HG03460 (cell line): ENCODE measurements around the gene ALG13.
"Not testable (repeated sequence)": the region's sequence is repeated elsewhere in the genome, so short reads cannot be mapped to it uniquely, and the experiment has no call there.

ENCODE experiments used
- ATAC-seq: cut with Tn5 transposase; IDR thresholded peaks from one replicate; pipeline ENCODE4 v1.9.1; 2021; ENCODE audit not compliant: unreplicated experiment

Gene ALG13

DNA sequence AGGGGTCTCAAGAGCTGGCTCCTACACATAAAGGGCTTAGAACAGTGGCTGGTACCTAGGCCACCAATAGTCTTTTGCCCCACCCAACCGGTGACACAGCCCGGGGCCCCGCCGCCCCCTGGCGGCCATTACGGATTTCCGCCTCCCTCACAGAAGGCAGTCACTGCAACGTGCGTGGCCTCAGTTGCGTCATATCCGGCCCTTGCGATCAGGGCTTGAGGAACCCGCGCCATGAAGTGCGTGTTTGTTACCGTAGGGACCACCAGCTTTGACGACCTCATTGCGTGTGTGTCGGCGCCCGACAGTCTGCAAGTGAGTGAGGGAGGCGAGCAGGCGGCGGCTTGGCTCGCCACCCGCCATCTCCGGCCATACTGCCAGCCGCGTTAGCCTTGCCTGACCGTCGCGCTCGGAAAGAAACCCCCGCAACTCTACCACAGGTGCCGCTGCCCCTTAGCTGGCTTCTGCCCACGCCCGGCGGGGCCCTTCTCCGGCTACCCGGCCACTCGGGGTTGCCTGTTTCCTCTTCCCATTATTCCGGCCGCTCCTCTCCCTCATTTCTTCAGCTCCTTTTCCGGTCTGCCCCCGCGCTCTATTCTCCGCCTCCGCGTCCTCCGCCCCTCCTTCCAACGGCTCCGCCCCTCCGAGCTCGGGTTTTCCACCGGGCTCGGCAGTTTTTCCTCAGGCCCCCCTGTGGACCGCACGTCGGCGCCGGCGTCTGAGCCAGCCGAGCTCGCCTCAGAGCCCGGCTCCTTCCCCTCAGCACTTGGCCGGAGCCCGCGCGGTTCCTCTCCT lies at the start of gene ALG13:
TSS of gene ALG13 (plus strand) at position 183 of the 792 bp plus-strand sequence. CDS start at position 232, 49 bp downstream.
- peak; percentile 96 for ATAC-seq

DNA sequence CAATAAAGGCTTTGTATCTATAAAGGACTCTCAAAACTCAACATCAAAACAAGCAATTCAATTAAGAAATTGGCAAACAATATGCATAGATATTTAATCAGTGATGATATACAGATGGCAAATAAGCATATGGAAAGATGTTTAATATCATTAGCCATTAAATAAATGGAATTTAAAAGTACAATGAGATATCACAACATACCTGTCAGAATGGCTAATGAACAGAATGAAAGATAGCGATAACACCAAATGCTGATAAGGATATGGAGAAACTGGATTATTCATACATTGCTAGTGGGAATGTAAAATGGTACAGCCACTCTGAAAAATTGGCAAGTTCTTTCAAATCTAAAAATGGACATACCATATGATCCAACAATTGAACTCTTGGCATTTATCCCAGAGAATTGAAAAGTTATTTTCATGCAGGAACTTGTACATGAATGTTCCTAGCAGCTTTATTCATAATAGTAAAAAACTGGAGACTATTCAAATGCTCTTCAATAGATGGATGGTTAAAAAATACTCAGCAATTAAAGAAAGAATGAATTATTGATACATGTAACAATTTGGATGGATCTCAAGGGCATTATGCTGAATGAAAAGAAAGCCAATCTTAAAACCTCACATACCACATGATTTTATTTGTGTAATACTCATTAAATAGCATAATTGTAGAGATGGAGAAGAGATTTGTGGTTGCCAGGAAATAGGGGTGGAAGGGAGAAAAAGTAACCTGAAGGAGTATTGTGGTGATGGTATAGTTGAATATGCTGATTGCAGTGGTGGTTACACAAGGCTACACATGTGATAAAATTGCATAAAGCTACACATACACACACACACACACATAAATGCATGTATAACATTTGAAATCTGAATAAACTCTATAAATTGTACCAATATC lies 45.9 kb upstream of the ALG13 start:
- ATAC-seq: no peak

DNA sequence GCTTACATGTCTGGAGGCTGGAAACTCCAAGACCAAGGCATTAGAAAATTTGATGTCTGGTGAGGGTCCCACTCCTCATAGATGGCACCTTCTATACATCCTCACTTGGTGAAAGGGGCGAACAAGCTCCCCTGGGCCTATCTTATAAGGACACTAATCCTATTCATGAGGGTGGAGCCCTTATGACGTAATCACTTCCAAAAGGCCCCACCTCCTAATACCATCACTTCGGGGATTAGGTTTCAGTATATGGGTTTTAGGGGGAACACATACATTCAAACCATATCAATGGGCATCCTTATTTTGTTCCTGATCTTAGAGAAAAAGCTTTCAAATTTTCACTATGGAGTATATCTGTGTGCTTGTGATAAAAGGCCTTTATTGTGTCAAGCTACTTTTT lies 39.0 kb upstream of the ALG13 start:
- no peak for ATAC-seq

DNA sequence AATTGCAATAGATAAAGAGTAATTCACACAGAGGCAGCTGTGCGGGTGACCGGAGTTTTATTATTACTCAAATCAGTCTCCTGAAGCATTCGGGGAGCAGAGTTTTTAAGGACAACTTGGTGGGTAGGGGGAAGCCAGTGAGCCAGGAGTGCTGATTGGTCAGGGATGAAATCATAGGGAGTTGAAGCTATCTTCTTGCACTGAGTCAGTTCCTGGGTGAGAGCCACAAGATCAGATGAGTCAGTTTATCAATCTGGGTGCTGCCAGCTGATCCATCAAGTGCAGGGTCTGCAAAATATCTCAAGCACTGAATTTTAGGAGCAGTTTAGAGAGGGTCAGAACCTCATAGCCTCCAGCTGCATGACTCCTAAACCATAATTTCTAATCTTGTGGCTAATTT lies 35.8 kb upstream of the ALG13 start:
- not testable (repeated sequence) for ATAC-seq

DNA sequence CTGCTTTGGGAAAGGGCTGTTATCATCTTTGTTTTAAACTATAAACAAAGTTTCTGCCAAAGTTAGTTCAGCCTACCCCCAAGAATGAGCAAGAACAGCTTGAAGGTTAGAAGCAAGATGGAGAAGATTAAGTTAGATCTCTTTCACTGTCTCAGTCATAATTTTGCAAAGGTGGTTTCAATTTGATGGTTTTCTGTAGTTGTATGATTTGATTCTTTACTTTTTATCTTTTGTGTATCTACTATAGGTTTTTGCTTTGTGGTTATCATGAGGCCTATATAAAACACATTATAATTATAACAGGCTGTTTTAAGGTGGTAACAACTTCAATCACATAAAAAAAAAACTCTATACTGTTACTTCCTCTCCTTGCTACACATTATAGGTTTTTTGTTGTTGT lies 35.4 kb upstream of the ALG13 start:
- no peak for ATAC-seq

DNA sequence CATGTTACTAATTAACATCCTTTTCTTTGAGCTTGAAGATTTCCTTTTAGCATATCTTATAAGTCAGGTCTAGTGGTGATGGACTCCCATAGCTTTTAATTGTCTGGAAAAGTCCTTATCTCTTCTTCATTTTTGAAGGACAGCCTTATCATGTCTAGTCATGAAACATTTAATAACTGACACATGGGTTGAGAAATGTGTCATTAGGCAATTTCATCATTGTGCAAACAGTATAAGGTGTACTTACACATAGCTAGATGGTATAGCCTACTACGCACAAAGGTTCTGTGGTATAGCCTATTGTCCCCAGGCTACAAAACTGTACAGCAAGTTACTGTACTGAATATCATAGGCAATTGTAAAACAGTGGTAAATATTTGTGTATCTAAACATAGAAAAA lies 34.5 kb upstream of the ALG13 start:
- ATAC-seq: no peak

DNA sequence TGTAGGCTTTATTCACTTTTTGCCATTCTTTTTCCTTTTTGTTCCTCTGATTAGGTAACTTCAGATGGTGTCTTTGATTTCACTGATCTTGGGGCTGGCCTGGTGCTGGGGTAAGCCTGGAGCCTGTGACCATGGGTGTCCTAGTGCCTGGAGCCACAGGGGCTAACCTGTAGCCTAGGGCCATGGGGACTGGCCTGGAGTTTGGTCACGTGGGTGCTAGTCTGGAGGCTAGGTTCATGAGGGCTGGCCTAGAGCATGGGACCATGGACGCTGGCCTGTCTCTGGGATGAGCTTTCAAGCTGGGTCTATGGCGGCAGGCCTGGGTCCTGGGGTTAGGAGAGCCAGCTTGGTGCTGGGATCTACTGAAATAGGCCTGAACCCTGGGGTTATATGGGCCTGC lies 32.2 kb upstream of the ALG13 start:
- ATAC-seq: no peak

DNA sequence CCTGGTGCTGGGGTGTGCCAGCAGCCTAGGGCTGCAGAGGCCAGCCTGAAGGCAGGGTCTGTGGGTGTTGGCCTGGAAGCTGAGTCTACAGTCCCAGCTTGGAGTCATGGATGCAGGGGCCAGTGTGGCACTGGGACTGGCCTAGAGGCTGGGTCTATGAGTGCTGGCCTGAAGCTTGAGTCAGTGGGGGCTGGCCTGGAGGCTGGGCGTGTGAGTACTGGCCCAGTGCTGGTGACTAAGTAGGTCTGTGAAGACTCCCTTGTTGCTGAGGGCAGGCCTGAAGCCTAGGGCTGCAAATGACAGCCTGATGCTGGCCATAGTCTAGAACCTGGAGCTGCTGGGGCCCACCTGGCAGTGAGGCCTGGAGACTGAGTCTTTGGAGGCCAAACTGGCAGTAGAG lies 31.3 kb upstream of the ALG13 start:
- ATAC-seq: no peak

DNA sequence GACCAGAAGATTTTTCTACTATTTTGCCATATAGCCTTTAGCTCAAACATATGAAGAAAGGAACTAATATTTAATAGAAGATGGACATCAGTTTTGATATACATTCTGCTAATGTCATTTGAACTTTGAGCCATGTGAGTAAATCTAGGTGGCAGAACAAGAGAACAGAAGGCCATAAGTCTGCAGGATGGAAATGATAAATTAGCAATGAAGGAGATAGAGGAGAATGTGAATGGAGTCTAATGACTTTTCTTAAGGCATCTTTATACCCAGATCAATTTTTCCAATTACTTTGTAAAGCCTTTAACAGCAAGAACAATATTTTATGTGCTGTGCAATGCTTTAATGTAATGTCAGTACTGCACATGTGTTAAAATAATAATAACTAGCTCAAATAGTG lies 30.1 kb upstream of the ALG13 start:
- ATAC-seq: no peak

DNA sequence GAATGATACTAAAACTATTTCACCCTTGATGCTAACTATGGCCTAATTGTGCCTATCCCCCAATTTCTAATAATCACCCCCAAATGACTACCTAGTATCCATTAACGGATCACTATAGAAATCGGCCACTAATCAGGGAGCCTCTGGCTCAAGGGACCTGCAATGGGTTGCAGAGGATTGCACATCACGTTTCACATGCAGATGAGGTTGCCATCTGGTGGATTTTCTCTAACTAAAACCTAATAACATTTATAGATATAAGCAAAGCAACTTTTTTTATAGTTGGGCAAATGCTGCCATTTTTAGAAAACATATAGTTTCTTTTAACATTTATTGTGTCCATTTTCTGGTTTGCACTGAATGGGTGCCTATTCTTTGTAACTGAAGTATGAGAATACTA lies 28.3 kb upstream of the ALG13 start:
- no peak for ATAC-seq

DNA sequence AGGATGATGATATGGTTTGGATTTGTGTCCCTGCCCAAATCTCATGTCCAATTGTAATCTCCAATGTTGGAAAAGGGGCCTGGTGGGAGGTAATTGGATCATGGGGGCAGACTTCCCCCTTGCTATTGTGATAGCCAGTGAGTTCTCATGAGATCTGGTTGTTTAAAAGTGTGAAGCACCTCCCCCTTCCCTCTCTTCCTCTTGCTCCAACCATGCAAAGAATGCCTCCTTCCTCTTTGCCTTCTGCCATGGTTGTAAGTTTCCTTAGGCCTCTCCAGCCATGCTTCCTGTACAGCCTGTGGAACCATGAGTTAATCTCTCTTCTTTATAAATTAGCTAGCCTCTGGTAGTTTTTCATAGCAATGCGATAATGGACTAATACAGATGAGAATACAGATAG lies 19.7 kb upstream of the ALG13 start:
- ATAC-seq: no peak

DNA sequence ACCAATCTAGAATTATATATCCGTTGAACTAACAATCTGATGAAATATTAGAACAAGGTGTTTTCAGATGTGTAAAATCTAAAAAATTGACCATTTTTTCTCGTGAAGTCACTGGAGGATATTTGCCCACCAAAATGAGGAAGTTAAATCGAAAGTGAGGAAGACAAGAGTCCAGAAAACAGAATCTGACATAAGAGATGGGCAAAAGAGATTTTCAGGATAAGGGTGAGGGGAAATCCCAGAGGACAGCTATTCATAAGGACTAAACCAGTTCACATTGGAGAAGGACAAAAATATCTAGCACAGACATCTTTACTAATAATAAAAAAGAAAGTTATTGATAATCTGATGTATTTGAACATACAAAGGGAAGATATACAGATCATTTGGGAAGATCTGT lies 18.7 kb upstream of the ALG13 start:
- no peak for ATAC-seq

DNA sequence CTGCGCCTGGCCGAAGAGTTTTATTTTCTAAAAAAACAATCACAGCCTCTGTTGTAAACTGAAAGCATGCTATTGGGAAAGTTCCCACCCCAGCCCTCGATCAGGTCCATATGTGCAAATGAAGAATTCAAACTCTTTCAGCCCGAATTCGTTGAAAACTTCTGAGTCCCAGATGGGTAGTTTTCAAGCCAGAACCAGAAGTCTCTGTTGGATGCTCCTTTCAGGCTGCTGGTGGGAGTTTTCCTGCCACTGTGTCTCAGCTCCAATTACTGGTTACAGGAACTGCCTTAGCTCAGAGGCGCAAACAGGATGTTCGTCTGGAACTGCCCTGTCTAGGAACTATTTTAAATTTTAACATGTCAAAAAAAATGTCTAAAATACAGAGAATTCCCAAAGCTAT lies 9.3 kb upstream of the ALG13 start:
- no peak for ATAC-seq

DNA sequence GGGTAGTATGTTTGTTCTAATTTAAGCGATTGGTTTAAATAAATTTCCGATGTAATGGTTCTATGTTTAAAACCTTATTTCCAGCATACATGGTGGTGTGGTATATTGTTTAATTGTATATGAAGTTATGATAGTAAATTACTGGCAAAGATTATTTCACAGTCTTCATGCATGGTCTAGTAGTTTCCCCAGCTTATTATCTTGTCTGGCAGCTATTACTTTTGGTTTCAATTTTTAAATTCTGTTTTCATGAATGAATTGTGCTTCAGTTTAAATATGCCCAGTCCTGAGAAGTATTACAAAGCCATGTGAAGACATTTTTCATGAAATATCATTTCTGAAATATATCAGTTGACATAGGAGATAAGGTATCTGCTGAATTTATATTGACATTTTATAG lies 6.3 kb downstream of the ALG13 start:
- no peak for ATAC-seq

DNA sequence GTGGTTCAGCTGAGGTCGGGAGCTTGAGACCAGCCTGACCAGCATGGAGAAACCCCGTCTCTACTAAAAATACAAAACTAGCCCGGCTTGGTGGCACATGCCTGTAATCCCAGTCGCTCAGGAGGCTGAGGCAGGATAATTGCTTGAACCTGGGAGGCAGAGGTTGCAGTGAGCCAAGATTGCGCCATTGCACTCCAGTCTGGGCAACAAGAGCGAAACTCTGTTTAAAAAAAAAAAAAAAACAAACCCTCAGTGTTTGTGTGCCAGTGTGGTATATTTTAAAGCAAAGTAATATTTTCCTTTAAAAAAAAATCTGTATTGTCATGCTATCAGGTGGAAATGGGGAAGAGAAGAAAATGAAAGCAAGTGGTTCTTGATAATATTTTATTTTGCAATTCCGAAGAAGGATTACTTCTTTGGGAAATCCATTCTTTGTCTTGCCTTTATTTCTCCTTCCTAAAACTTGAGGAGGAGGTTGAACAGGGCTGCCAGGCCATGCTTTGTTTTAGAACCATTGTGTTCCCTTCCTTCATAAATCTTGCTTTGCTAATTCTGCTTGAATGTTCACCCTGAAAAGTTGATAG lies 14.4 kb downstream of the ALG13 start:
- no peak for ATAC-seq

DNA sequence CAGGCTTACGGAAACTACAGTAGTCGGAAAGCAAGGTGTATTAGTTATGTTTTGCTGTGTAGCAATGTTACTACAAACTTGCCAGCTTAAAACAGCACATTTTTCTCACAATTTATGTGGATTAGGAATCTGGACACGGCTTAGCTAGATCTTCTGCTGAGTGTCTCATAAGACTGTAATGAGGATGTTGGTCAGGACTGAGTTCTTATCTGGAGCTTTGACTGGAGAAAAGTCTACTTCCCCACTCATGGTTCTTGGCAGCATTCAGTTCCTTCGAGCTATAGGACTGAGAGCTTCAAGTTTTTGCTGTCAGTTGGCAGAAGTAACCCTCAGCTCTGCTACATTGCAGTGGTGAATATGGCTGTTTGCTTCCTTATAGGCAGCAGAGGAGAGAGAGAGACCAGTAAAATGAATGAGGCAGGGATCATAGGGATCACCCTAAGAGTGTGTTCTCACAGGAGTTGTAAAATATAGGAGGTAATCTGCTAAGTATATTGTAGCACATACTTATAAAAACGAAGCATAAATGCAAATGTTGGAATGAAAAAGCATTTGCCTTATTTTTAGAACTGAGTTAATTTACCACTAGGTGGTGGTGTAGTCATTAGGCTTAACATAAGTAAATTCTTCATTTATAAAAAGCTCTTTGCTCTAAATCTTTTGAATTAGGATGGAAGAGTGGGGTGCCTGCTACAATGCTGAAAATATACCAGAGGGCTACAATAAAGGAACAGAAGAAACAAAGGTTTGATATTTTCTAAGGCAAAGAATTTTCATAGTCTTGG lies 38.6 kb downstream of the ALG13 start:
- no peak for ATAC-seq

DNA sequence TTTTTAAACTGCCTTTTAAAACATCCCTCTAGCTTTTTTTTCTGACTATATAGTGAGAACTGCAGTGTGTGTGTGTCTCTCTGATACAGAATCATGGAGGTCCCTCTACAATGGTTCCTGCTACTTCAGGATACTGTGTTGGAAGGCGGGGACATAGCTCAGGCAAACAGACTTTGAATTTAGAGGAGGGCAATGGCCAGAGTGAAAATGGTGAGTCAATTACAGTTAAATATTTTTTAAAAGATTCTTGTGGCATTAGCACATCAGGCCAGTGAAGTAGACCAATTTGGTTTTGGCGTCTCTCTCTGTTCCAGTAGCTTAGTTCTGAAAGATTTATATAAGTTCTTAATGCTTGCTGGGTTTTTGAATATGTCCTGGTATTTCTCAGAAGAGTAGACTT lies 47.1 kb downstream of the ALG13 start:
- ATAC-seq: no peak

DNA sequence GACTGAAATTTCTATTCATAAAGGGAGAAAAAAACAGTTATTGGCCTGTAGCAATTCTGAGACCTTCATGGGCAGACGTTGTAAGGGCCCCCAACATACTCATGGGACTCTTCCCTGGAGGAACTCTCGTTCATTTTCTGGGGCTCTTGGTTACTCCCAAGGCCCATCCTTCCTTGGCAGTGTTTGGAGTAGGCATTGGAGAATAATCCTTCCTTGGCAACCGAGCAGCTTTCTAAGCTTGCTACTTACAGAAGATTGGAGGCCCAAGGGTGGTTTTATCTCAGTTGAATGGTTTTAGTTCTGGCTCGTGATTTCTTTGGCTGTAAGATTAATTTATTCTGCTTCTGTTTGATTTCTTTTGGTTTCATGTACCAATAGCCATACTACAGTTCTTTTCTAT lies 50.4 kb downstream of the ALG13 start:
- ATAC-seq: no peak

DNA sequence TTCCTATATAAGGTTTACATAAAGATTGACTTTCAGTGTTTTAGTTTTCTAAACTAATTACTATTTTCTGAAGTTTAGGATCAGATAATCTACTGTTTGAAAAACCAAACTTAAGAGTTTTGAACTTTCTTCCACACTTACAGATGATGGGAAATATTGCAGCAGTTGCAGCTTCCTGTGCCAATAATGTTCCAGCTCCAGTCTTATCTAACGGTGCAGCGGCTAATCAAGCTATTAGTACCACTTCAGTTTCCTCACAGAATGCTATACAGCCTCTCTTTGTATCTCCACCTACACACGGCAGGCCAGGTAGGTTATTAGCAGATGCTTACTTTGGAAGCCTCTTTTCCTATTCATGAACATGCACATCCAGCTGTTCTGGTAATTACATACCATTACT lies 55.6 kb downstream of the ALG13 start:
- no peak for ATAC-seq

DNA sequence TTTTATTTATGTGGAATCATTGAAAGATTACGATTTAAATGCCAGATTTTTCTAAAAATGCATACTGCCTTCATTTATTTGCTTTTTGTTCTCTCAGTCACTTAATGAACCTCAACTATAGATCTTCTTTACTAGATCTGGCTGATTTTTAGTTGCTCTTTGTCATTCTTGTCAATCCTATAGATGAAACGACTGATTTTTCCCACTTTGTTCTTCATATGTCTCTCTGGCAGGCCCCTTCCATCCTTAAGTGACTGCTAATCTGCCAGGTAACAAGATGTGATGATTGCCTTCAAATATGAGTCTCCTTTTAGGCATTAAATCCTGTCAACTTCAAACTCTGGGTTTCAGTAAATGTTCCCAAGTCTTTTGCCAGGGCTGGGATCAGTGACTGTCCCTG lies 61.0 kb downstream of the ALG13 start:
- ATAC-seq: no peak

DNA sequence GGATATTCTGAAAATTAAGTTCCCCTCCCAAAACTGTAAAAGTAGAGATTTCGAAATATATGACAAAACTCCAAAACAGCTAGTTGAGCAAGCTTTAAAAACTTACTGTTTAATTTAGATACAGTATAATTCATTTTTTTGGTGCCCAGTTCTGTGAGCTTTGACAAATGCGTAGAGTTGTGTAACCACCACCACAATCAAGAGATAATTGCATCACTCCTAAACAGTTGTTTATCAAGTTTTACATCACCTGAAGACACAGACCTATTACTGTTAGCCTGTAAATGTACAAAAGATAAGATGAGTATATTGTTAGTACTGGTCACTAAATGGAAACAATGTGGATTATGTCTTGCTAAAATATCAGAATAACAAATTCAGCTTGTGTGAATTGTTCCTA lies 62.3 kb downstream of the ALG13 start:
- no peak for ATAC-seq
